Cardiac septum (tissue), 1 donor: ENCODE data around the gene CD46. TPM values are rescaled to one million over a fixed set of nuclear protein-coding genes. Genes with fewer than 3 reads are reported as not detected.

Experiments
- DNase-seq: peaks from one replicate; pipeline ENCODE4 v3.0.0-alpha.2; 2020; ENCODE audit warnings: low spot score
- intact Hi-C: fragments of 100-400 bp; cut with DNase I; formaldehyde crosslinking; loops from one replicate; pipeline ENCODE4 v1.14.0; 2022
- total RNA-seq: library from RNA; stranded (reverse); fragmentation: NEBNext Ultra II Directional; extraction: Animal tissue kit (Norgen Biotek cat#: 25700); gene quantifications from one replicate; pipeline ENCODE4 v1.2.1, GENCODE V29; 2021
- donor health status: DM: no; HTN: no; CAD: no.

Gene CD46
- total RNA-seq, 1 donor from 2014 or later, result 83.6 TPM

- peak; percentile 92 for DNase-seq
- intact Hi-C loops, result no loop called here
Observed at GRCh38 chr1:207822602-207823451, 71.0 kb downstream of the CD46 start.

GRCh38 chr1:207823531-207823879, 71.7 kb downstream of the CD46 start:
- intact Hi-C loops, result no loop called here
- DNase-seq, result peak; percentile 47

DNA sequence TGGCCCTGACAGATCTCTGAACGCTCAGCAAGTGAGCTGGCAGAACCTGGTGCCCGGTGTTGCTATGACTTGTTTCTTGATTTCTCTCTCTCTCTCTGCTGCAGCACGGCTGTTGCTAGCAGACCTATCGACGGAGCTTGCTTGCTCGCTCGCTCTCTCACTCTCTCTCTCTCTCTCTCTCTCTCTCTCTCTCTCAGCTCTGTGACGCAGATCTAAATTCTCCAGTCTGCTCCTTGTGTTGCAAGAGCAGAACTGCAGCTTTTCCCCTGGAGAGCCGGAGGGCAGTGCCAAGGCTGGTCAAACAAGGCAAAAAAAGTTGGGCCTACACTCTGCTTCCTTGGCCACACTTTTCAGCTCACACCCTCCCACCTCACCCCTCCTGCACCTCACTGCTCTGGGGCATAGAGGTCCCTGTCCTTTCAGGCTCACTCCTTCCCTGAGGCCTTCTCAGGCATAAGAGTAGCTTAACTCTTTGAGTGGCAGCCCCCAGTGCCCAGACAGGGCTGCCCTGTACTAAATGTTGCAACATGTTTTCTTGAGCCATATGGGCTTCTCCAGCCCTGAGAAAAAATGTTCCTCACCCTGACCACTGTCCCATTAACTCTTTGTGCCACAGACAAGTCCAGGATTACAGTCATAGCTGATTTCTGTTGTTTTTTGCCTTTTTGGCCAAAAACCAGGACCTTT, 72.2 kb downstream of the CD46 start:
- DNase-seq, result peak; percentile 89
- intact Hi-C loops, result no loop called here

GRCh38 chr1:207824691-207825408, 73.0 kb downstream of the CD46 start:
- intact Hi-C loops, result loop anchor here (5.0 kb wide), 1 partner anchor 137 kb away; no protein-coding TSS in a partner anchor
- DNase-seq, result peak; percentile 71

DNA sequence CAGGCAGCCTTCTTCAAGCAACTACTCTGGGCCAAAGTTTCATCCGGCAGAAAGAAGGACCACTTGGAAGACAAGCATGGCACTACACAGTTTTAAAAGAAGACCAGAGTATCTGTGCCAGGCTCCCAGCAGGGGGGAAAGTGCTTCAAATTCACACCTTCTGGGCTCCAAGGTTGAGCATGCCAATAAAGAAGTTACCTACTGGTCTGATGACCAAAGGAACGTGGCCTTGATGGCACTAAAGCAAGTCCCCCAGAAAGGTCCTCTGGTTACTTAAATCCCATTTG, 73.5 kb downstream of the CD46 start:
- intact Hi-C loops, result loop anchor here (5.0 kb wide), 1 partner anchor 137 kb away; no protein-coding TSS in a partner anchor
- DNase-seq, result peak; percentile 63

GRCh38 chr1:207825719-207826556, 74.1 kb downstream of the CD46 start:
- peak; percentile 91 for DNase-seq
- intact Hi-C loops, result loop anchor here (5.0 kb wide), 1 partner anchor 136 kb away; no protein-coding TSS in a partner anchor

- DNase-seq, result peak; percentile 74
- intact Hi-C loops, result loop anchor here (5.0 kb wide), 1 partner anchor 135 kb away; no protein-coding TSS in a partner anchor
Observed at GRCh38 chr1:207826557-207827487, 75.0 kb downstream of the CD46 start.

DNA sequence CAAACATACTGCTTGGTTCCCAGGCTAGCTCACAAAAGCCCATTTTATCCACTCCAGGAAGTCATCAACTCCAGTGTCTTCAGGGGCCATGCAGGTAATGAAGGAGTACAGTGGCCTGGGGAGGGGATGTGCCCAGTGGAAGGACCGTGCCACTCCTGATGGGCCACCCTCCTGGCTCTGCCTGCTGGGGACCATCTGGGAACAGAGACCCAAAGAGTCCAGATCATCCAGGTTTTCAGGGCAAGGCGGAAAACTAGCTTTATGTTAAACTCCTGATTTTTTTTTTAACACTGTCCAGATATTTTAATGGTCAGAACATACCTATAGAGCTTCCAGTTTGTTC, 75.6 kb downstream of the CD46 start:
- DNase-seq, result peak; percentile 15
- intact Hi-C loops, result loop anchor here (5.0 kb wide), 1 partner anchor 135 kb away; no protein-coding TSS in a partner anchor

GRCh38 chr1:207828046-207828445, 76.2 kb downstream of the CD46 start:
- intact Hi-C loops, result loop anchor here (1.0 to 5.0 kb wide), 3 partner anchors 21 to 134 kb away; no protein-coding TSS in a partner anchor

GRCh38 chr1:207828485-207829158, 76.8 kb downstream of the CD46 start:
- peak; percentile 87 for DNase-seq
- intact Hi-C loops, result loop anchor here (1.0 to 5.0 kb wide), 3 partner anchors 20 to 134 kb away; no protein-coding TSS in a partner anchor

More at GRCh38 chr1:207828046-207828445, 76.2 kb downstream of the CD46 start:
- peak; percentile 57 for DNase-seq

DNA sequence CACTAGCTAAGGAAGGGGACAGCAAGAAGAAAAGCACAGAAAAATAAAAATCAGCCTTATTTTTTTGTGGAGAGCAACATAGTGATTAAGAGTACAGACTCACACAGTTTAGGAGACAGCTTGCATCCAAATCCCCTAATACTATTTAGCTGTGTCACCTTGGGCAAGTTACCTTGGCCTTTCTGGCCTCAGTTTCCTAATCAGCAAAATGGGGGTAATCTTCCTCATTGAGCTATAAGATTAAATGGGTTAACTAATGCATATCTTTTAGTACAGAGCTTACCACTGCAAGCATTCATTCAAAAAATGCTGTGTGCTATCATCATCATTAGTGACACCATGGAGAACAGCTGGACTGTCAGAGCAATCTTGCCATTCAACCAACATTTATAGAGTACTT, 77.7 kb downstream of the CD46 start:
- DNase-seq, result no peak
- intact Hi-C loops, result loop anchor here (2.0 to 5.0 kb wide), 2 partner anchors 19 to 133 kb away; no protein-coding TSS in a partner anchor

GRCh38 chr1:207830788-207831187, 78.9 kb downstream of the CD46 start:
- intact Hi-C loops, result no loop called here
- DNase-seq, result peak; percentile 78

- peak; percentile 69 for DNase-seq
- intact Hi-C loops, result no loop called here
Observed at GRCh38 chr1:207831517-207832327, 79.9 kb downstream of the CD46 start.

- peak; percentile 57 for DNase-seq
- intact Hi-C loops, result no loop called here
Observed at GRCh38 chr1:207832796-207833195, 80.9 kb downstream of the CD46 start.

GRCh38 chr1:207833381-207833780, 81.5 kb downstream of the CD46 start:
- intact Hi-C loops, result no loop called here
- peak; percentile 44 for DNase-seq

DNA sequence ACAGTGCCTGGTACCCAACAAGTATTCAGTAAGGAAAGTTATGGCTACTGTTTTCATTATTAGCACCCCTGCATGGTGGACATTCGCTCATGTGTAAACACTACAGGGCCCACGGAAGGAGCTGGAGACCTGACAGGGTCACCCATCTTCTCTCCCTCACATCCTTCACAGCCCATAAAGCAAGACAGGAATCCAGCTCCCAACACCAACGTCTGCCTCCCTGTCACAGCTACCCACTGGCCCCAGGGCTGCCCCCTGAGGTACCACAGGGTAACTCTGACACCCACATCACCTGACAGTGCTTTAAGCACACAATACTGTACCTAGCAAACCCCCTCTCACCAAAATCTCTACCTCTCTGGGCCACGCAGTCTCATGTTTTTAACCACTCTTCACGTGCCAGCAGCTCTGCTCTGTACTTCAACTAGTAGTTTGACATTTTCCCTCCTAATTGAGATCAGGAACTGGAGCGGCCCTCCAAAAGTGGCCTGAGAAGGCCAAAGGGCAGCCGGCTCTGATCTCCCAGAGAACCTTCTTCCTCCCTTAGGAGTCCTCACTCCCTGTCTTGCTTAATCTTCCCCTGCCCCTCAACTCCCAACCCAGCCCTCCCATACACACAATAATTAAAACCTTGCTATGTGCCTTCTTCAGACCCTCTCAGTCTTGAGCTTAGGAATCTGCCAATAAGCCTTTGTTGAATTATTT, 82.3 kb downstream of the CD46 start:
- intact Hi-C loops, result no loop called here
- peak; percentile 61 for DNase-seq
